ENCODE measurements around the gene DUSP11. TPM values are rescaled to one million over a fixed set of nuclear protein-coding genes. Genes with fewer than 3 reads are reported as not detected.
A peak's percentile ranks its signal among the peaks of the same experiment; 100 is the strongest.
"Not testable (repeated sequence)": the region's sequence is repeated elsewhere in the genome, so short reads cannot be mapped to it uniquely, and the experiment has no call there.

The DUSP11 gene
- 21.4 and 33.2 TPM in 2 replicates for total RNA-seq
- polyA plus RNA-seq (2012): 21.2 TPM

DNA sequence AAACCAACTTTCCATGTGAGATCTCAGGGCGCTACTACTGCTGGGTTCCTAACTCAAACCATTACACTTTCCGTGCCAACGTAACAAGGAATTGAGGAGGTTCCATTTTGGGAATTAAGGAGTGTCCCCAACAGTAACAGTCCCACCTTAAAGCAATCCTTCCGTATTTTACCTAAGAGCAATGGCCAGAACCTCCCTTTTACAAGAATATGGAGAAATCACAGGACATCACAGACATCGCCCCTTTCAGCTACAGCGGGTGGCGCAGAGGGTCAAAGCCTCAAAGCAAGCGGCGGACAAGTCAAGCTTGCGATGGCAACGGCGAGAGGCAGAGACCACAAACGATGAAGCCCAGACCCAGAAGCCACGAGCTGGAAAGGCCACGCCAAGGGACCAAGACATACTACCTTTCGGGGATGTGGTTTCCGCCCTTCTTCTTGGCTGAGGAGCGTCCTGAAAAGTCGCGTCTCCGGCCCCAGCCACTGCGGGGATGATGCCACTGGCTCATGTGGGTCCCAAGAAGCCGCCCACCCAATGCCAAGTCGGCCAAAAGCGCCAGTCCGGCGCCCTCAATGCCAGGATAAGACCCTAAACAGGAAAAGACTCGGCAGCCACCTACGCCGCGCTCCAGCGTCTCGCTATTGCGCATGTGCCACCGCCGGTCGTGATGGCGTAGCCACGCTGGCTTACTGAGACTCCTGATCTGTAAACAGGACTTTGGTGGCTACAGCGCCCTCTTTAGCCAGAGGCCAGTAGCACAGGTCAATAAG lies at the start of gene DUSP11:
Gene DUSP11, minus strand, starts transcription at position 637 of the 770 bp plus-strand sequence. Its CDS starts 129 bp downstream, at position 508.
- peak; percentile 97 for DNase-seq (ENCODE audit: low read depth)

DNA sequence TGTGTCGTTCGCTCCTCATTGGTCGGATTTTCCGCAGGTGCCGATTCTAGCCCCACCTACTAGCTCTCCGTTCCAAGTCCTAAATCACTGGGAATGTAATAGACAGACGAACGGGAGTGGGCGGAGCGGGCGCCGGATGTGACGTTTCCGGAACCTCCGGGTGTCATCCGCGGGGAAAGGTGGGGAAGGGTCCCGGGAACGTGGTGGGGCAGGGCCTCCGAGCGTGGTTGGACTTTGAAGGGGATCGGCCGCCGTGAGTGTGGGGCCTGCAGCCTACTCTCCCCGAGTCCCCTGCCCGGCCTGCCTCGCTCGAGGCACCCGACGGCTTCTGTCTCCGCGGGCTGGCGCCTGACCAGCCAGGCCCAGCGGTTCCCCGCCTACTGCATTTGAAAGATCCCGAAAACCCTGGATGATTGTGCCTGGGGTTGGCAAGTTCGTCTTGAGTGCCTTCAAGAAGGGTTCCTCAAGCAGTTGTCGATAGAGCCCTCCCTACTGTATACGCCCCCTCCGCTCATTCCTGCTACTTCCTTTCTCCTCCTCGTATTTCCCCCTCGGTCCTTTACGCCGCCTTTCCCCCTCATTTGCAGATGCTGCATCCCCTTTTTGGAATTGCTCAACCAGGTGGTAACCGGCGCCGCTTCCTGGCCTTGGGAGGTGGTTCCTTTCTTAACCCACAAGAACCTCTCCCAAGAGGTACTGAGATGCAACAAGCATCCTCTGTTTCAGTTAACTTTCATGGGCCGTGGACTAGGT lies 49.1 kb upstream of the DUSP11 start, which contains the start of gene STAMBP:
Gene STAMBP, plus strand, starts transcription at position 144 of the 753 bp plus-strand sequence. CDS start 1,896 bp downstream, outside the sequence.
- DNase-seq (ENCODE audit: low read depth): peak; percentile 95

DNA sequence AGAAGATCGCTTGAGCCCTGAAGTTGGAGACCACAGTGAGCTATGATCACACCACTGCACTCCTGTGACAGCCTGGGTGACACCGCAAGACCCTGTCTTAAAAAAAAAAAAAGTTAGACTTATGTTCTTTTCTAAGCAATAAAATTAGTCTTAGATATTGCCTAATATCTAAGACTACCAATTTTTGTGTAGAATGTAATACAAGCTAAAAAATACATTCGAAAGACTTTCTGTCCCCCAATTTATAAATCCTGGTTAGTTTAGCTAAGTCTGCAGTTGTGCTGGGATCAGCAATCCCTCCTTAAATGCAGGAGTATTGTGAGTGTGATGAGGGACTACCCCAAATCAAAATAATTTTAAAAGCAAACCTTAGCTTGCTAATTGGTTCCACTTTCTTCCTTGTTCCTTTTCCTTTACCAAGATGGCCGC lies 48.5 kb upstream of the DUSP11 start:
- DNase-seq (ENCODE audit: low read depth): no peak

DNA sequence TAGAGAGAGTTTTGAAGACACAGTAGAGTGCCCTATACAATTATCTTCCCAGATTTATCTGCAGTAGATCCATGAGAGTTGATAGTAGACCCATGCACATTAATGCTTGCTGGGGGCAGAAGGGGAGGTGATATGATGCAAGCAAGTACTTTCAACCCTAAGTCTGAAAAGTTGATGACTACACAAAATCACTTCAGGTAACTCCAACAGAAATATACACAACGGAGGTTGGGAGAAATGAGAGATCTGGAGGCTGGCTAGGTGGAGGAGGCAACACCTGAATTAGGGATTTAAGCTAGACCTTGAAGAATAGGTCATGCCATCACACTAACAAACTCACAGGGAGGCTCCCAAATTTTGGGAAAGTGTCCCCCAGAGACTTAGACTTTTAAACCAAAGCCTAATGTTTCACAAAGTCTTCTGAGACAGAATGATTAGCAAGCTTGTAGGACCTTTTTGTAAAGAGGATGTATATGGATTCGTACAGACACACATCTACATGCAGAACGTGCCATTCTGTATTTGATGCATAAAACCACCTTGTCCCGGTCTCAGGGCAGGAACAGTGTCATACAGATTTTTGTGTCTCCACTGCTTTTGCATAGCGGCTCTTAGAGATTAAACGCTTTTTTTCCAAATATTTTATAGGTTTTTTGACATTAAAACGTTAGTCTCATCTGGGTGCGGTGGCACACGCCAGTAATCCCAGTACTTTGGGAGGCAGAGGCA lies 47.9 kb upstream of the DUSP11 start:
- no peak for DNase-seq (ENCODE audit: low read depth)

DNA sequence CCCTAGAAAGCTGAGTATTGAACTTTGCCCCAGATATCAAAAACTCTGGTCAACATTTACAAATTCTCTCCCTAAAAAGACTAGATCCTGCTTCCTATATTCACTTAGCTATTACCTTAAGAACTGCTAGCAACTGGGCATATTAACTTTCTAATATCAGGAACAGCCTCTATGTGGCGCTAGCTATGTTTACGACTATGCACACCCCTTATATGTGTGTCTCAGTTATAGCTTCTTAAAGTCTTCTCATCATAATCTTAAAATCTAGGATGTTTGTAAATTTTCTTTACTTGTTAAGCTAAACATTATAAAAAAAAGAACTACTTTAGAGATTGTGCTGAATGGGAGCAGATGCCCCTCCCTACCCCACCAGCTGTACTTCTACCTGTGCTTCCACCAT lies 47.1 kb upstream of the DUSP11 start:
- no peak for DNase-seq (ENCODE audit: low read depth)

DNA sequence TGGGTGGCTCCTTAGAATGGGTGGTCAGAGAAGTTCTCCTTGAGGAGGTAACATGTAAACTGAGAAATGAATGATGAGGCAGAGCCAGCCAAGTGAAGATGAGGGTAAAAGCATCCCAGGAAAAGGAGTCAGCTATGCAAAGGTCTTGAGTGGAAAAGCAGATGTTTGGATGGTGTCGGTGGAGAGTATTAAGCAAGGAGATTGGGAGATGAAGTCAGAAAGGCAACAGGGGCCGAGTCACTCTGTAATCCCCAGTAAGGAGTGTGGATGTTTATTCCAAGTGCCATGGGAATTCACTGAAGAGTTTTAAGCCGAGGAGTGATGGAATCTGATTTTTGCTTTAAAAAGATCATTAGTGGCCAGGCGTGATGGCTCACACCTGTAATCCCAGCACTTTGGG lies 45.5 kb upstream of the DUSP11 start:
- no peak for DNase-seq (ENCODE audit: low read depth)

DNA sequence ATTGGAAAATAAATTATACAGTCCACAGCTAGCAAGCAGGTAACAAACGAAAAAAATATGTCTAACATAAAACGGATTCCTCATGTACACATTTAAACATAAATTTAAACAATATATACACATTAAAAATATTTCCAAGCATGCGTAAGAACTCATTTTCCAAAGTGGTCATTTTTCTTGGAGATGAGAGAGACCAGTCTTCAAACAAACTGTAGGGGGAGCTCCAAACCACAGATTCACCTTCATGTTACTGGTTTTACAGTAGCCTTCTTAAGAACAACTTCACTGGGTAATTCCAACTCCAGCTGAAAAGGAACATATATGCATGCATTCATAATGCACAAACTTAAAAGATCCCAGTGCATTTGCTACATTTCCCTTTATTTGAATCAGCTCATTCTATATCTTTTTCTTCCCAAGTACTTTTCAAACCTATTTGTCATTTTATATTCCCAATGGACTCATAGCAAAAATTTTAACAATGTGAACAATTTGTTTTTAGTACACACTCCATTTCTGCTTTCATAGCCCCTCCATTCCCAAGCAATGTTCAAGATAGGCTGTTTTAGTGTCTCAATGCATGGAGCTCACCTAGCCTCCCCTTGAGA lies 44.1 kb upstream of the DUSP11 start:
- DNase-seq (ENCODE audit: low read depth): peak; percentile 76

DNA sequence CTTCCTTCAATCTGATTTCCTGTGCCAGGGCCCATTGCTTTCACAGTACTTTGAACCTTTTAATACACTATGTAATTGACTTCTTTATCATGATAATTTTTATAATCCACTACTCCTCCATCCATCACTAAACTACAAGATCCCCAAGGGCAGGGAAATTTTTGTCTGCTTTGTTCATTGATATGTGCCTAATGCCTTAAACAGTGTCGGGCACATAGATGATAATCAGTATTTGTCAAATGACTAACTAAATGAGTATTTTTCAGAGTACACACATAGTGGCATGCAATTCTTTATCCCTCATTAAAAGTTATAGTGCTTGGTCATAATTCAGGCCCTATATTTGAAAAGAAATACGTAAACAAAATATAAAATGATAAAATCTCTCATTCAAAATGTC lies 43.5 kb upstream of the DUSP11 start:
- DNase-seq (ENCODE audit: low read depth): no peak

DNA sequence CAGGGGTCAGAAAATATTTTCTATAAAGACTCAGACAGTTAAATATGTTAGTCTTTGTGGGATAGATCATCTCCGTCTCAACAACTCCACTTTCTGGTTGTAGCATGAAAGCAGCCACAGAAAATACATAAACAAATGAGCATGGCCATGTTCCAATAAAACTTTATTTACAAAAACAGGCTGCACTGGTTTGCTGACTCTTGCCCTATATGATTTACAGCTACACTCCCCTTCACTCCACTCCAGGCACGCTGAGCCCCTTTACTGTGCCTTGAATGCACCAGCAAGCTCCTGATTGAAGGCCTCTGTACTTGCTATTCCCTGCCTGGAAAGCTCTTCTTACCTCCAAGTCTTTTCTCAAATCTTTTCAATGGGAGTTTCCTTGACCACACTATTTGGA lies 43.1 kb upstream of the DUSP11 start:
- DNase-seq (ENCODE audit: low read depth): no peak

DNA sequence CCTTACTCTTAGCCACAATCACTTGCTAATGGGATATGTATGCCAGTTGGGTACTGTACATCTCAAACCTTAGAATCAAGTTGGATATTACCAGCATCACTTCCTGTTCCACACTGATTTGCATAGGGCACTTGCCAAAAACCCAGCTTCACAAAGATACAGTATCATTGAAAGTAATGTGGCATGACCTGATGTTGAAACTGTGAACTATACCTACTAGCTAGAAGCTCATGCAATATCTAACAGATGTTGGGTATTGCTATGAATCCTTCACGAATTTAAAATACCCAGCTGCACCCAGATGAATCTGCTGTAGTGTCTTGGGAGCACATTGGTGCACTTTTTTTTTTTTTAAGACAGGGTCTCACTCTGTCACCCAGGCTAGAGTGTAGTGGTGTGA lies 42.4 kb upstream of the DUSP11 start:
- DNase-seq (ENCODE audit: low read depth): no peak

DNA sequence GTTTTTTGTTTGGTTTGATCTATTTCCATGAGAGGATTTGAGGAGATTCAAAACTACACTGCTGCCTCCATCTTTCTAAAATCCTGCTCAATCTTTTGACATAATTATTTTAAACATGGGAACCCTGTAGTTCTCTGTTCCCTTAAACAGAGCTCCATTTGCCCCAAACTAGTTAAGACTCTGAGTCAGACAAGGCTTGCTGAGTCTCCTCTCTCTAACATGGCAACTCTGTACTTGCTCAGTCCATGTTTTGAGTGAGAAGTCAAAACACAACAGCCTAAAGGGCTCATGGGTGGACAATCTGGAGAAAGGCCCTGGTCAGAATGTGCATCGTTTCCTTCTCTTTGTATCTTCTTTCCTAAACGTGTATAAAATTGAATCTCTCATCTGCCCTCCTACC lies 41.8 kb upstream of the DUSP11 start:
- DNase-seq (ENCODE audit: low read depth): no peak

DNA sequence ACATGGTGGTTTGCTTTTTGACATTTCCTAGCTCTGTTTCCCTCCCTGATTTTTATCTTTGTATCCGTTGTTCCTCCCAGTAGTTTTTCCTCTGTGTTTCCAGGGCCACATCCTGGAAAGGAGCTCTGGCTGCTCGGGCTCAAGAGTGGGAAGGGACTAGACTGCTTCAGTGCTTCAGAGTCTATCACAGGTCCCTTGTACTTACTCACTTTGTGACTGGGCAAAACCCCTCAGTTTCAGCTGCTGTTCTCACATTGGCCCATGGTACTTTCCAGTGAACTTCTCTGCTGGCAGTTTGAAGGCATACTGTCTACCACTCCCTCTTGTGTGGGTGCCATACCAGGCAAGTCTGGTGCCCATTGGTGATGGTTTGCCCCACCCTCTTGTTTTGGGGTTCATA lies 41.3 kb upstream of the DUSP11 start:
- DNase-seq (ENCODE audit: low read depth): no peak

DNA sequence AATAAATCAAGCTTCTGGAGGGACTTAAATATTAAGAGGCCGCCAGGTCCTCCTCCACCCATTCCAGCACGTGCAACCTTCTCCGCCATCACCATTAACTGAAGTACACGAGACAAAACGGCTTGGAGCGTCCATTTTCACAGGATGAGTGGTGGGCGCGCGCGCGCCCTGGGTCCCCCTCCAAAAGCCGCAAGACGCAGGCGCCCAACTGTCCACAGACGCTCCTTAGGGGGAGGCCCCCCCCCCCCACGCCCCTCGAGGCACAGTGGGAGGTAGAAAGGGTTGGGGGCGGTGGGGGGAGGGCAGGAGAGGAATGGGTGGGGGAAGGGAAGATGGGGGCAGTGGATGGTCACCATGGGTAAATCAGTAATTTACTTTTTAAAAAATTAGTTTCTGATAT lies 38.4 kb upstream of the DUSP11 start:
- DNase-seq (ENCODE audit: low read depth): no peak

DNA sequence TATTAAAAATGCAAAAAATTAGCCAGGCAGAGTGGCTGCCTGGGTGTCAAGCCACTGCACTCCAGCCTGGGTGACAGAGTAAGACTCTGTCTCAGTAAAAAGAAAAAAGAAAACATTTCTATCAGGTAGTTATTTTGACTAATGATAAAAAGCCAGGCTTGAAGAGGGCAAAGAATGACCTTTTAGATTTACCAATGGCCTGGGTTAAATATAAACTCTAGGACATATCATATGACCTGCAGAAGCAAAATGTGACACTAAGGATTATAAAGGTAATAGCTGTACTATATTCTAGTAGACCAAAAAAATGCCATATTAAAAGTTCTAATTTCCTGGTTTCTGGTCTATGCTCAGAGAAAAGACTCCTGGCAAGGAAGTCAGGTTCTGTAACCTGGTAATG lies 32.7 kb upstream of the DUSP11 start:
- DNase-seq (ENCODE audit: low read depth): no peak

DNA sequence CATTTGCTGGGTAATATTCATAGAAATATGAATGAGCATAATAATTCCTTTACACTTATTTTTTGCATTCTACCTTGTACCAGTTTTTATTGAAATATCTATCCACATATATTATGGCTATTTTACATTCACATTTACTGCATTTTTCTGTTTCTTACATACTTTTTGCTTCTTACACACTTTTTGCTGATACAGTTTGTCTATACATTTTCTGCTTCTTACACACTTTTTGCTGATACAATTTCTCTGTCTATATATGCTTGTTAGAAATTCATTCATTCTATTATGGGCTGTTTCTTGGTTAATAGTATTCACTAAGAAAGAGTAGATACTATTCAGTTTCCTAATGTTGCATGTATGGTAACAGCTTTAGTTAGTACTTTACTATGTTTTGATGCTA lies 32.0 kb upstream of the DUSP11 start:
- no peak for DNase-seq (ENCODE audit: low read depth)

DNA sequence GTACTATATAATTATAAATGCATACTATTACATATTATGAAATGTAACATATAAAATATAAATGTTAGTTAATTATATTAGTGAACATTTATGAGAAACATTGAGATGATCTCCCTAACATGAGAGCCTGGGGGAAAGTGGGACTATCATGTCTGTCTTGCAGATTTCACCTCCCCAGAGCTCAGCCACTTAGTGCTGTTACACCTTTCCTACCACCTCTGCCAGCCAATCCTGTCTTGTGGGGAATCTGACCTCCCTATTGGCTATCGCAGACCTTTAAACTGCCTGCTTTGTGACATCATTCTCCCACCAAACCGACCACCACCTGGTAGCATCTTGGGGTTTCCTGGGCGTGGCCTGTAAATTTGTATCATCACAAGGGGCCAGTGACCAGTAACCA lies 4.0 kb upstream of the DUSP11 start, which contains the start of gene C2orf78:
Gene C2orf78, plus strand, starts transcription at position 301 of the 400 bp plus-strand sequence. CDS start 127 bp downstream, outside the sequence.
- DNase-seq (ENCODE audit: low read depth): not testable (repeated sequence)

DNA sequence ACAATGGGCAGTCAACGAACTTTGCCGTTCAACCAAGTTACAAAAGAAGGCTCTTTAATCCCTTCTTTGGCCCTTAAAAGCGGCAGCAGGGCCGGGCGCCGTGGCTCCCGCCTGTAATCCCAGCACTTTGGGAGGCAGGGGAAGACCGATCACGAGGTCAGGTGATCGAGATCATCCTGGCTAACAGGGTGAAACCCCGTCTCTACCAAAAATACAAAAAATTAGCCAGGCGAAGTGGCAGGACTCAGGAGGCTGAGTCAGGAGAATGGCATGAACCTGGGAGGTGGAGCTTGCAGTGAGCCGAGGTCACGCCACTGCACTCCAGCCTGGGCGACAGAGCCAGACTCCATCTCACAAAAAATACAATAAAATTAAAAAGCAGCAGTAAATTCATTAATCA lies 3.5 kb upstream of the DUSP11 start:
- DNase-seq (ENCODE audit: low read depth): peak; percentile 4

DNA sequence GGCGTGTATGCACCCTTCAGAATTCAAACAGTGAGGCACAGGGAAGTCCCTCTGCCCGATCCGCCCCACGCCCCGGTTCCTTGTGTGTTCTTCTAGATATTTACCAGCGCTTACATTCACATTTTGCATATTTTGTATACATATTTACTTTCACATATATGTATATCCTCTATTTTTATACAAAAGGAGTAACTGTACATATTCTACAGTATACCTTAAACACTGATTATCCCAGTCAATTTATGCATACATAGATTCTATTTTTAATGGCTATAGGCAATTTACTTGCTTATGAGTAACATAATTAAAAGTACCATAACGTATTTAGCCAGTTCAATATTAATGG lies 307 bp upstream of the DUSP11 start:
- DNase-seq (ENCODE audit: low read depth): no peak

DNA sequence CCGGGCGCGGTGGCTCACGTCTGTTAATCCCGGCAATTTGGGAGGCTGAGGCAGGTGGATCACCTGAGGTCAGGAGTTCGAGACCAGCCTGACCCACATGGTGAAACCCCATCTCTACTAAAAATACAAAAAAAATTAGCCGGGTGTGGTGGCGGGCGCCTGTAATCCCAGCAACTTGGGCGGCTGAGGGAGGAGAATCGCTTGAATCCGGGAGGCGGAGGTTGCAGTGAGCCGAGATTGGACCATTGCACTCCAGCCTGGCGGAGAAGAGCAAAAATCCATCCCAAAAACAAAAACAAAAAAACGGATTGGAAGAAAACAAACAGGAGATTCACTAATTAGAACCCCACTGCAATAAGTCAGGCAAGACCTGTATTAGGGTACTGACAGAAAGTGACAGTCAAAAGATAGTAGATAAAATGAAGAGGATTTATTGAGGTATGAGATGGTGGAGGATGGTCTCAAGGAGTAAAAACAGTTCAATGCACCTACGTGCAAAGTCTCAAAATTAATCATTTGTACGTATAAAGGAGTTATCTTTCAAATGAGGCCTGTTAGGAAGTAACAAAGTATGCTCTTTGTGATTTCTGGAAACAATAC lies 936 bp downstream of the DUSP11 start:
- DNase-seq (ENCODE audit: low read depth): not testable (repeated sequence)

DNA sequence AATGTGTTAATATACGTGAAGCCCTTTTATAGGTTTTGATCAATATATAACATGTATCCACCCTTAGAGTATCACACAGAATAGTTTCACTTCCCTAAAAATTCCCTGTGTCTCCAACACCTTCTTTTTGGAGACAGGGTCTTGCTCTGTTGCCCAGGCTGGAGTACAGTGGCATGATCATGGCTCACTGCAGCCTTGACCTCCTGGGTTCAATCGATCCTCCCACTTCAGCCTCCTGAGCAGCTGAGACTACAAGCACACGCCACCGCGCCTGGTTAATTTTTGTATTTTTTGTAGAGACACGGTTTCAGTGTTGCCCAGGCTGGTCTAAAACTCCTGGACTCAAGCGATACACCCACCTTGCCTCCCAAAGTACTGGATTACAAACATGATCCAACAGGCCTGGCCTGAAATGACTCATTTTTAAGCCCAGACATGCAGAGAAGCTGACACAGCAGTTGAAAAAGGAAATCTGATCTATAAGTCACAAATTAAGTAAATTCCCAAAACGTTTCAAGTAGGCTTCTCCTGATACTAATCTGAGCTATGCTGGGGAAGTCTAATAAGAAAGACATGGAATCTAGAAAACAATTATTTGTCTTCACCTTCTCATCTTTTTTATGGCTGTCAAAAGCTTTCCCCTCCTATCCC lies 2.9 kb downstream of the DUSP11 start:
- DNase-seq (ENCODE audit: low read depth): peak; percentile 5

Data from myocyte (in vitro differentiated cells).